IPS-NIHi7 (cell line): ENCODE data around the gene ARHGAP33.
A peak's percentile ranks its signal among the peaks of the same experiment; 100 is the strongest.
"Not testable (repeated sequence)": the region's sequence is repeated elsewhere in the genome, so short reads cannot be mapped to it uniquely, and the experiment has no call there.

Experiments
- DNase-seq: peaks from one replicate; pipeline ENCODE4 v3.0.0; 2012; ENCODE audit warnings: mixed read lengths; ENCODE audit errors: extremely low spot score

ARHGAP33 gene

GRCh38 chr19:35795564-35795963 lies 20.2 kb downstream of the ARHGAP33 start:
- not testable (repeated sequence) for DNase-seq

- DNase-seq, result no peak
These were observed 21.5 kb downstream of the ARHGAP33 start for GRCh38 chr19:35796645-35797542.

GRCh38 chr19:35797663-35798062 lies 22.3 kb downstream of the ARHGAP33 start:
- peak; percentile 77 for DNase-seq

GRCh38 chr19:35801828-35802227 lies 26.5 kb downstream of the ARHGAP33 start:
- DNase-seq, result no peak

GRCh38 chr19:35805526-35806102 lies 30.2 kb downstream of the ARHGAP33 start:
- DNase-seq, result no peak

GRCh38 chr19:35806597-35806996 lies 31.2 kb downstream of the ARHGAP33 start:
- no peak for DNase-seq

GRCh38 chr19:35807633-35808032 lies 32.3 kb downstream of the ARHGAP33 start:
- DNase-seq, result no peak

- DNase-seq, result no peak
These were observed 36.2 kb downstream of the ARHGAP33 start for GRCh38 chr19:35811317-35812219.

GRCh38 chr19:35812220-35813042 lies 37.1 kb downstream of the ARHGAP33 start, which contains the start of gene PRODH2:
TSS of gene PRODH2 (minus strand) at chr19:35812845. CDS start at chr19:35812805, 40 bp downstream.
- no peak for DNase-seq

GRCh38 chr19:35813043-35813890 lies 37.9 kb downstream of the ARHGAP33 start:
- no peak for DNase-seq

GRCh38 chr19:35816262-35816661 lies 40.9 kb downstream of the ARHGAP33 start:
- no peak for DNase-seq

GRCh38 chr19:35816846-35817245 lies 41.5 kb downstream of the ARHGAP33 start:
- DNase-seq, result no peak

- no peak for DNase-seq
These were observed 43.1 kb downstream of the ARHGAP33 start for GRCh38 chr19:35818445-35818844.

GRCh38 chr19:35822579-35822978 lies 47.2 kb downstream of the ARHGAP33 start:
- DNase-seq, result no peak

- DNase-seq, result no peak
These were observed 48.8 kb downstream of the ARHGAP33 start for GRCh38 chr19:35824150-35824549.

- peak; percentile 87 for DNase-seq
These were observed 53.4 kb downstream of the ARHGAP33 start for GRCh38 chr19:35828692-35829301.

GRCh38 chr19:35830986-35831385 lies 55.6 kb downstream of the ARHGAP33 start:
- DNase-seq, result no peak

- DNase-seq, result no peak
These were observed 56.7 kb downstream of the ARHGAP33 start for GRCh38 chr19:35832054-35832453.

- DNase-seq, result no peak
These were observed 58.6 kb downstream of the ARHGAP33 start for GRCh38 chr19:35833972-35834371.

- not testable (repeated sequence) for DNase-seq
These were observed 60.7 kb downstream of the ARHGAP33 start for GRCh38 chr19:35836096-35836495.
